ENCODE measurements around the gene RAB8A. TPM values are rescaled to one million over a fixed set of nuclear protein-coding genes. Genes with fewer than 3 reads are reported as not detected.

The RAB8A gene
- total and polyA plus RNA-seq, 2 of the 8 experiments (the other 6 are each of a cell fraction or from before 2014, with no cell fraction given): 65.8 to 97.0 TPM

GRCh38 chr19:16154557-16154956, 42.9 kb downstream of the RAB8A start (continued):
- TF ChIP-seq CHD7 (IDR thresholded peaks at IDR 0.05; ENCODE audit: insufficient replicate concordance, low read length): no peak
- TF ChIP-seq TAF1 (IDR thresholded peaks at IDR 0.05; ENCODE audit: low read depth, low read length): no peak
- TF ChIP-seq GABPA (IDR thresholded peaks at IDR 0.05; ENCODE audit: borderline replicate concordance, insufficient read depth, low read length): no peak
- no peak for TF ChIP-seq TAF7 (optimal IDR thresholded peaks at IDR 0.05; ENCODE audit: borderline replicate concordance, low read depth, low read length)
- TF ChIP-seq RAD21 (IDR thresholded peaks at IDR 0.05 in 1 of 2, conservative IDR thresholded peaks at IDR 0.05 in 1 of 2; ENCODE audit: low read depth in 2 of 2, low read length in 2 of 2): no peak
- TF ChIP-seq POU5F1 (IDR thresholded peaks at IDR 0.05; ENCODE audit: low read depth, low read length): no peak

Measured in H1 (cell line).